Neural progenitor cell (in vitro differentiated cells): ENCODE results near the gene KLF2. TPM values are rescaled to one million over a fixed set of nuclear protein-coding genes. Genes with fewer than 3 reads are reported as not detected.

ENCODE experiments used
- DNase-seq: peaks from one replicate; pipeline ENCODE4 v3.0.0-alpha.2; 2016; ENCODE audit warnings: low spot score
- H2AFZ ChIP-seq: fragments of 200-600 bp; sonication (generic); replicated peaks from 2 replicates; pipeline ENCODE4 v1.6.1; 2016; ENCODE audit warnings: antibody characterized with exemption
- H3F3A ChIP-seq: fragments of 200-600 bp; sonication (generic); 2 replicates; pipeline ENCODE4 v1.6.1; 2016; ENCODE audit warnings: antibody characterized with exemption, low read depth
- H3K27ac ChIP-seq: fragments of 200-600 bp; sonication (generic); 2 replicates; pipeline ENCODE4 v1.5.1; 2016; ENCODE audit warnings: mild to moderate bottlenecking
- H3K27me3 ChIP-seq: fragments of 200-600 bp; sonication (generic); 2 replicates; pipeline ENCODE4 v1.6.1; 2016; ENCODE audit warnings: mild to moderate bottlenecking, moderate library complexity
- H3K36me3 ChIP-seq: fragments of 200-600 bp; sonication (generic); 2 replicates; pipeline ENCODE4 v1.5.1; 2016
- H3K4me1 ChIP-seq: fragments of 200-600 bp; sonication (generic); 2 replicates; pipeline ENCODE4 v1.6.1; 2016; ENCODE audit warnings: mixed run types
- H3K4me2 ChIP-seq: fragments of 200-600 bp; sonication (generic); 2 replicates; pipeline ENCODE4 v1.6.1; 2016
- H3K4me3 ChIP-seq: fragments of 200-600 bp; sonication (generic); 2 replicates; pipeline ENCODE4 v1.5.1; 2016
- H3K79me2 ChIP-seq: fragments of 200-600 bp; sonication (generic); 2 replicates; pipeline ENCODE4 v1.6.1; 2016; ENCODE audit warnings: low read depth
- H3K9ac ChIP-seq: fragments of 200-600 bp; sonication (generic); 2 replicates; pipeline ENCODE4 v1.6.1; 2016
- H3K9me3 ChIP-seq: fragments of 200-600 bp; sonication (generic); 2 replicates; pipeline ENCODE4 v1.5.1; 2016; ENCODE audit warnings: low read depth
- H4K20me1 ChIP-seq: fragments of 200-600 bp; sonication (generic); 2 replicates; pipeline ENCODE4 v1.6.1; 2016; ENCODE audit warnings: low read depth
- H3K27ac Mint-ChIP-seq: 3 replicates; pipeline ENCODE4 v1.8.0; 2021; ENCODE audit warnings: mixed read lengths
- H3K27me3 Mint-ChIP-seq: 2 replicates; pipeline ENCODE4 v1.8.0; 2022; ENCODE audit warnings: low read depth, mild to moderate bottlenecking, inconsistent platforms, moderate library complexity, mixed read lengths; ENCODE audit not compliant: insufficient read depth
- H3K36me3 Mint-ChIP-seq: 3 replicates; pipeline ENCODE4 v1.8.0; 2021; ENCODE audit warnings: mixed read lengths
- H3K4me1 Mint-ChIP-seq: 3 replicates; pipeline ENCODE4 v1.8.0; 2021; ENCODE audit warnings: mixed read lengths
- H3K4me3 Mint-ChIP-seq: 3 replicates; pipeline ENCODE4 v1.8.0; 2021; ENCODE audit warnings: mild to moderate bottlenecking, moderate library complexity, mixed read lengths
- H3K9me3 Mint-ChIP-seq: 3 replicates; pipeline ENCODE4 v1.8.0; 2020; ENCODE audit warnings: mixed read lengths
- EZH2 ChIP-seq: fragments of 200-600 bp; sonication (generic); IDR thresholded peaks from 2 replicates; pipeline ENCODE4 v1.6.1; 2017; ENCODE audit warnings: antibody characterized with exemption, mild to moderate bottlenecking, moderate library complexity
- EZH2phosphoT487 ChIP-seq: fragments of 200-600 bp; sonication (generic); IDR thresholded peaks from 2 replicates; pipeline ENCODE4 v1.6.1; 2017; ENCODE audit warnings: antibody characterized with exemption
- total RNA-seq: library from RNA; depleted of rRNA; stranded (reverse); fragments of >200 nt; gene quantifications from 2 replicates; pipeline ENCODE4 v1.2.3, GENCODE V29; 2015; ENCODE audit warnings: low replicate concordance
- TF ChIP-seq, protein P1 (sequence below): fragments of 200-600 bp; sonication (generic); IDR thresholded peaks from 2 replicates; pipeline ENCODE4 v1.5.1; 2017; ENCODE audit warnings: antibody characterized with exemption, mild to moderate bottlenecking

The KLF2 gene
- total RNA-seq, 1 donor from 2014 or later, result not detected

DNA sequence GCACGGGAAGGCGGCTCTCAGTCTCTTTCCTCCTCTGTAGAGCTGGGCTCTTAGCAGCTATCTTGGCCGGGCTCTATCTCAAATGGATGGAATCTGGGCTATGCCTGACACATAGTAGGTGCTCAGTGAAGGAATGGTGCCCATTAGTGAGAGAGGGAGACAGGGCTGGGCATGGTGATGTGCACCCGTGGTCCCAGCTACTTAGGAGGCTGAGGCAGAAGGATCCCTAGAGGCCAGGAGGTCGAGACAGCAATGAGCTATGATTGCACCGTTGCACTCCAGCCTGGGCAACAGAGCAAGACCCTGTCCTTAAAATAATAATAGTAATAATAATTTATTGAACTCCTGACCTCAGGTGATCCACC, 14.7 kb downstream of the KLF2 start:
- H3K27me3 Mint-ChIP-seq, result peaks cover 2% of the 10 kb centered on the region
- no peaks in the 10 kb centered on the region for H3K27me3 ChIP-seq
- TF ChIP-seq, protein P1, sequence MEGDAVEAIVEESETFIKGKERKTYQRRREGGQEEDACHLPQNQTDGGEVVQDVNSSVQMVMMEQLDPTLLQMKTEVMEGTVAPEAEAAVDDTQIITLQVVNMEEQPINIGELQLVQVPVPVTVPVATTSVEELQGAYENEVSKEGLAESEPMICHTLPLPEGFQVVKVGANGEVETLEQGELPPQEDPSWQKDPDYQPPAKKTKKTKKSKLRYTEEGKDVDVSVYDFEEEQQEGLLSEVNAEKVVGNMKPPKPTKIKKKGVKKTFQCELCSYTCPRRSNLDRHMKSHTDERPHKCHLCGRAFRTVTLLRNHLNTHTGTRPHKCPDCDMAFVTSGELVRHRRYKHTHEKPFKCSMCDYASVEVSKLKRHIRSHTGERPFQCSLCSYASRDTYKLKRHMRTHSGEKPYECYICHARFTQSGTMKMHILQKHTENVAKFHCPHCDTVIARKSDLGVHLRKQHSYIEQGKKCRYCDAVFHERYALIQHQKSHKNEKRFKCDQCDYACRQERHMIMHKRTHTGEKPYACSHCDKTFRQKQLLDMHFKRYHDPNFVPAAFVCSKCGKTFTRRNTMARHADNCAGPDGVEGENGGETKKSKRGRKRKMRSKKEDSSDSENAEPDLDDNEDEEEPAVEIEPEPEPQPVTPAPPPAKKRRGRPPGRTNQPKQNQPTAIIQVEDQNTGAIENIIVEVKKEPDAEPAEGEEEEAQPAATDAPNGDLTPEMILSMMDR, result no peak
- TF ChIP-seq EZH2phosphoT487 (no peak), EZH2 (no peak)
- no peaks in the 10 kb centered on the region for H3K9me3 Mint-ChIP-seq
- H3K36me3 Mint-ChIP-seq, result no peaks in the 10 kb centered on the region
- no peak overlapping the region for H3K9ac ChIP-seq
- H2AFZ ChIP-seq, result no peak overlapping the region
- no peak for DNase-seq
- no peak overlapping the region for H3K4me3 ChIP-seq
- H4K20me1 ChIP-seq, result no peaks in the 10 kb centered on the region
- H3F3A ChIP-seq, result no peaks in the 10 kb centered on the region
- H3K27ac ChIP-seq, result no peak overlapping the region
- no peaks in the 10 kb centered on the region for H3K4me1 ChIP-seq
- no peak overlapping the region for H3K4me2 ChIP-seq
- no peak overlapping the region for H3K27ac Mint-ChIP-seq
- H3K36me3 ChIP-seq, result no peaks in the 10 kb centered on the region
- no peaks in the 10 kb centered on the region for H3K79me2 ChIP-seq
- no peaks in the 10 kb centered on the region for H3K9me3 ChIP-seq
- H3K4me3 Mint-ChIP-seq, result no peak overlapping the region
- peaks cover 2% of the 10 kb centered on the region for H3K4me1 Mint-ChIP-seq

DNA sequence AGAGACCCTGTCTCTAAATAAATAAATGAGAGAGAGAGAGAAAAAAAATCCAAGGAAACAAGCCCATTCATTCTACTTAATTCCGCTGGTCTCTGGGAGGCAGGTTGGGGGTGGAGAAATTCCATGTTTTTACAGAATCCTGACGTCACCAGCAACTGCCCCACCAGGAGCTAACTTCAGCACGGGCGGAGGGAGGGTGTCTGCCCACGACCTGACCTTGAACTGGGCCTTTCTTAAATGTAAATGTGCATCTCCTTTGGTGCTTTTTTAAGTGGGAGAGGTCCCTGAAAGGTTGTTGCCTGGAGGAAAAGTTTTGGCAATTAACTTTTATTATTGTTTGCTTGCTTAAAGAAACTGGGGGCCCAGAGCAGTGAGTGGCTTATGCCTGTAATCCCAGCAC, 15.5 kb downstream of the KLF2 start:
- Histone ChIP-seq H4K20me1 (no peaks in the 10 kb centered on the region), H3F3A (no peaks in the 10 kb centered on the region), H3K4me3 (no peak overlapping the region), H3K27me3 (no peaks in the 10 kb centered on the region), H3K4me1 (no peaks in the 10 kb centered on the region), H3K9ac (no peak overlapping the region), H3K9me3 (no peaks in the 10 kb centered on the region), H2AFZ (no peak overlapping the region), H3K27ac (no peak overlapping the region), H3K4me2 (no peak overlapping the region), H3K36me3 (no peaks in the 10 kb centered on the region), H3K79me2 (no peaks in the 10 kb centered on the region)
- H3K36me3 Mint-ChIP-seq, result no peaks in the 10 kb centered on the region
- H3K27me3 Mint-ChIP-seq, result peaks cover 3% of the 10 kb centered on the region
- DNase-seq, result no peak
- H3K27ac Mint-ChIP-seq, result no peak overlapping the region
- H3K4me3 Mint-ChIP-seq, result no peak overlapping the region
- no peaks in the 10 kb centered on the region for H3K9me3 Mint-ChIP-seq
- peaks cover 2% of the 10 kb centered on the region for H3K4me1 Mint-ChIP-seq
- TF ChIP-seq EZH2phosphoT487 (no peak), EZH2 (no peak)
- TF ChIP-seq, protein P1, result no peak

DNA sequence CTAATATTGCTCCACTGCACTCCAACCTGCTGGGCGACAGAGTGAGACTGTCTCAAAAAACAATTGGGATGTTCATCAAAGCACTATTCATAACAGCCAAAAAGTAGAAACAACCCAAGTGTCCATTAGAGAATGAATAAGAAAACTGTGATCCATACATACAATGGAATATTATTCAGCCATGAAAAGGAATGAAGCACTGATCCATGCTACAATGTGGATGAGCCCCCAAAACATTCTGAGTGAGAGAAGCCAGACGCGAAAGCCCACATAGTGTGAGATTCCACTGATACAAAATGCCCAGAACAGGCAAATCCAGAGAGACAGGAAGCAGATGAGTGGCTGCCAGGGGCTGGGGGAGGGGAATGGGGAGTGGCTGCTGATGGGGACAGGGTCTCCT, 16.0 kb downstream of the KLF2 start:
- Histone ChIP-seq H3K79me2 (no peaks in the 10 kb centered on the region), H3K27me3 (no peaks in the 10 kb centered on the region), H4K20me1 (no peaks in the 10 kb centered on the region), H3F3A (no peaks in the 10 kb centered on the region), H2AFZ (no peak overlapping the region), H3K4me1 (no peaks in the 10 kb centered on the region), H3K4me3 (no peak overlapping the region), H3K4me2 (no peak overlapping the region), H3K9me3 (no peaks in the 10 kb centered on the region), H3K27ac (no peak overlapping the region), H3K36me3 (no peaks in the 10 kb centered on the region), H3K9ac (no peak overlapping the region)
- Mint-ChIP-seq H3K4me3 (no peak overlapping the region), H3K27me3 (peaks cover 3% of the 10 kb centered on the region), H3K9me3 (no peaks in the 10 kb centered on the region), H3K27ac (no peak overlapping the region), H3K4me1 (peaks cover 2% of the 10 kb centered on the region), H3K36me3 (no peaks in the 10 kb centered on the region)
- TF ChIP-seq EZH2, result no peak
- no peak for TF ChIP-seq EZH2phosphoT487
- TF ChIP-seq, protein P1, result no peak
- no peak for DNase-seq
